Endometrial microvascular endothelial cells (primary cell): ENCODE results near the gene HNRNPAB. TPM values are rescaled to one million over a fixed set of nuclear protein-coding genes. Genes with fewer than 3 reads are reported as not detected.
"Not testable (repeated sequence)": the region's sequence is repeated elsewhere in the genome, so short reads cannot be mapped to it uniquely, and the experiment has no call there.

Experiments used
- in situ Hi-C: cut with HindIII; loops from 2 replicates; pipeline ENCODE4 v1.10.0; 2017; ENCODE audit warnings: low sequenced_read_pairs, low pct_unique_long_range_greater_than_20kb; ENCODE audit errors: inconsistent ontology term
- total RNA-seq: library from RNA; depleted of rRNA; stranded (reverse); fragments of >200 nt; gene quantifications from one replicate; pipeline ENCODE4 v1.2.3, GENCODE V29; 2015; ENCODE audit errors: inconsistent ontology term

Gene HNRNPAB
- total RNA-seq, 1 donor from 2014 or later: 169 TPM

GRCh38 chr5:178253632-178254031 is 49.3 kb downstream of the HNRNPAB start:
- in situ Hi-C loops: not testable (repeated sequence)

- in situ Hi-C loops: no loop called here
These were observed 52.4 kb downstream of the HNRNPAB start for GRCh38 chr5:178256746-178257145.

- in situ Hi-C loops: no loop called here
These were observed 53.3 kb downstream of the HNRNPAB start for GRCh38 chr5:178257650-178258049.

GRCh38 chr5:178259623-178260536 is 55.5 kb downstream of the HNRNPAB start:
- in situ Hi-C loops: no loop called here

Other genes starting within 250 kb of the HNRNPAB start
- gene PROP1, start 208.3 kb upstream of the HNRNPAB start, total RNA-seq: not detected
- 11.2 TPM for gene N4BP3, start 91.0 kb upstream of the HNRNPAB start, total RNA-seq
- gene RMND5B, start 73.5 kb upstream of the HNRNPAB start, total RNA-seq: 21.2 TPM
- gene NHP2, start 50.6 kb upstream of the HNRNPAB start, total RNA-seq: 813 TPM
- gene GMCL2, start 17.2 kb upstream of the HNRNPAB start, total RNA-seq: not detected
- gene PHYKPL, start 28.3 kb downstream of the HNRNPAB start, total RNA-seq: 23.1 TPM